Caco-2 (cell line): Measurements from ENCODE around the gene SCFD1. TPM values are rescaled to one million over a fixed set of nuclear protein-coding genes. Genes with fewer than 3 reads are reported as not detected.
"Not testable (repeated sequence)": the region's sequence is repeated elsewhere in the genome, so short reads cannot be mapped to it uniquely, and the experiment has no call there.

Experiments used
- BruUV-seq: library from RNA; stranded (reverse); fragments of 400-500 nt; replicated peaks from 2 replicates; lab custom pipeline; 2021; lab: Mats Ljungman, UMichigan
- CTCF ChIA-PET: fragments of 300-600 bp; sonication (Branson Sonifier 250); formaldehyde crosslinking; loops from one replicate; lab custom pipeline; 2022; ENCODE audit warnings: antibody characterized with exemption; lab: Charles Lee
- POLR2A ChIA-PET: fragments of 300-600 bp; sonication (Branson Sonifier 250); formaldehyde crosslinking; loops from one replicate; lab custom pipeline; 2022; ENCODE audit warnings: antibody characterized with exemption; lab: Charles Lee
- DNase-seq, 2 experiments: peaks; one replicate each; pipeline versions ENCODE4 v3.0.0 to v3.0.0-alpha.2; 2020 to 2022
- H3K27me3 ChIP-seq: replicated peaks from 2 replicates; pipeline ENCODE4 v1.6.0; 2011; ENCODE audit warnings: low read length; ENCODE audit not compliant: control insufficient read depth, insufficient read depth
- H3K36me3 ChIP-seq: 2 replicates; pipeline ENCODE4 v1.5.1; 2011; ENCODE audit warnings: low read length; ENCODE audit not compliant: control insufficient read depth, insufficient read depth
- H3K4me1 ChIP-seq: fragments of 250-450 bp; sonication (Bioruptor Pico); 2 replicates; pipeline ENCODE4 v1.5.1; 2020; ENCODE audit warnings: mild to moderate bottlenecking
- H3K4me3 ChIP-seq: 2 replicates; pipeline ENCODE4 v1.5.1; 2011; ENCODE audit warnings: low read depth, mild to moderate bottlenecking, control low read depth, low read length
- H3K9me3 ChIP-seq: fragments of 250-450 bp; sonication (Bioruptor Pico); 2 replicates; pipeline ENCODE4 v1.5.1; 2020; ENCODE audit warnings: mild to moderate bottlenecking, moderate library complexity
- H3K27ac Mint-ChIP-seq: one replicate; pipeline ENCODE4 v1.8.0; 2022; ENCODE audit warnings: mixed read lengths; ENCODE audit not compliant: unreplicated experiment
- H3K27me3 Mint-ChIP-seq: one replicate; pipeline ENCODE4 v1.8.0; 2022; ENCODE audit warnings: mixed read lengths; ENCODE audit not compliant: insufficient read depth, unreplicated experiment
- H3K36me3 Mint-ChIP-seq: one replicate; pipeline ENCODE4 v1.8.0; 2022; ENCODE audit warnings: mild to moderate bottlenecking, mixed read lengths; ENCODE audit not compliant: insufficient read depth, unreplicated experiment
- H3K4me1 Mint-ChIP-seq: one replicate; pipeline ENCODE4 v1.8.0; 2022; ENCODE audit warnings: low read depth, mixed read lengths; ENCODE audit not compliant: unreplicated experiment
- H3K4me3 Mint-ChIP-seq: one replicate; pipeline ENCODE4 v1.8.0; 2022; ENCODE audit warnings: mild to moderate bottlenecking, moderate library complexity, mixed read lengths; ENCODE audit not compliant: unreplicated experiment
- H3K9me3 Mint-ChIP-seq: one replicate; pipeline ENCODE4 v1.8.0; 2022; ENCODE audit warnings: mixed read lengths; ENCODE audit not compliant: unreplicated experiment
- CTCF ChIP-seq, 2 experiments: fragments of 200-600 bp in 1 of 2; IDR thresholded peaks; 1 replicate in 1 of 2; 2 replicates in 1 of 2; pipeline versions ENCODE4 v1.5.1 to v1.8.0; 2011 to 2022; ENCODE audit warnings: antibody characterized with exemption in 1 of 2, control low read depth in 1 of 2, inconsistent platforms in 1 of 2, low read depth in 1 of 2, low read length in 1 of 2, mild to moderate bottlenecking in 1 of 2, moderate library complexity in 1 of 2; ENCODE audit not compliant: insufficient read depth in 1 of 2, severe bottlenecking in 1 of 2, unreplicated experiment in 1 of 2
- intact Hi-C: fragments of 100-400 bp; cut with micrococcal nuclease; formaldehyde crosslinking; loops from one replicate; pipeline ENCODE4 v1.10.0; 2022; ENCODE audit not compliant: unreplicated experiment
- total RNA-seq: library from RNA; stranded (reverse); gene quantifications from 2 replicates; pipeline ENCODE4 v1.2.3, GENCODE V29; 2022

SCFD1 gene
- total RNA-seq, 1 experiment from 2014 or later, result 78.1 TPM

- peaks cover 3% of the 10 kb centered on the region; the same call in 1 of the 2 replicates for H3K36me3 ChIP-seq
- Mint-ChIP-seq H3K27ac (no peak overlapping the region), H3K27me3 (no peaks in the 10 kb centered on the region), H3K4me1 (peaks cover 5% of the 10 kb centered on the region), H3K9me3 (no peaks in the 10 kb centered on the region), H3K36me3 (peaks cover 35% of the 10 kb centered on the region), H3K4me3 (no peak overlapping the region)
- intact Hi-C loops, result no loop called here
- BruUV-seq, result no TSS peak
- no peak for DNase-seq
- ChIA-PET CTCF (no interaction called here), POLR2A (no interaction called here)
- no peaks in the 10 kb centered on the region for H3K4me1 ChIP-seq
- no peaks in the 10 kb centered on the region for H3K27me3 ChIP-seq
- H3K4me3 ChIP-seq, result no peak overlapping the region
- H3K9me3 ChIP-seq, result no peaks in the 10 kb centered on the region
- TF ChIP-seq CTCF (IDR thresholded peaks at IDR 0.05; ENCODE audit: insufficient read depth in 1 of 2, low read depth in 1 of 2, low read length in 1 of 2, severe bottlenecking in 1 of 2, unreplicated experiment in 1 of 2), result no peak
Observed at GRCh38 chr14:30603402-30603801, 18.7 kb upstream of the SCFD1 start.

GRCh38 chr14:30604696-30605095, 17.4 kb upstream of the SCFD1 start:
- H3K27me3 Mint-ChIP-seq, CTCF ChIA-PET, intact Hi-C loops, H3K4me1 Mint-ChIP-seq, POLR2A ChIA-PET, DNase-seq, H3K36me3 ChIP-seq, H3K9me3 Mint-ChIP-seq, H3K27ac Mint-ChIP-seq, H3K4me1 ChIP-seq, H3K27me3 ChIP-seq, H3K9me3 ChIP-seq, BruUV-seq, H3K4me3 ChIP-seq, H3K4me3 Mint-ChIP-seq: not testable (repeated sequence)
- peaks cover 34% of the 10 kb centered on the region for H3K36me3 Mint-ChIP-seq

GRCh38 chr14:30607156-30607780, 14.9 kb upstream of the SCFD1 start:
- Histone ChIP-seq H3K27me3 (no peaks in the 10 kb centered on the region), H3K4me1 (no peaks in the 10 kb centered on the region), H3K4me3 (no peak overlapping the region), H3K9me3 (no peaks in the 10 kb centered on the region), H3K36me3 (peaks cover 1% of the 10 kb centered on the region; the same call in 1 of the 2 replicates)
- DNase-seq, result no peak
- H3K27ac Mint-ChIP-seq, result no peak overlapping the region
- H3K4me3 Mint-ChIP-seq, result no peak overlapping the region
- H3K4me1 Mint-ChIP-seq, result peaks cover 9% of the 10 kb centered on the region
- H3K9me3 Mint-ChIP-seq, result no peaks in the 10 kb centered on the region
- ChIA-PET CTCF (no interaction called here), POLR2A (no interaction called here)
- intact Hi-C loops, result no loop called here
- BruUV-seq, result no TSS peak
- no peak for TF ChIP-seq CTCF (IDR thresholded peaks at IDR 0.05; ENCODE audit: insufficient read depth in 1 of 2, low read depth in 1 of 2, low read length in 1 of 2, severe bottlenecking in 1 of 2, unreplicated experiment in 1 of 2)
- peaks cover 17% of the 10 kb centered on the region for H3K36me3 Mint-ChIP-seq
- no peaks in the 10 kb centered on the region for H3K27me3 Mint-ChIP-seq
